HL-60 (cell line): ENCODE measurements around the gene LARP1B.

Source experiments
- CTCF ChIP-seq: IDR thresholded peaks from one replicate; pipeline ENCODE4 v1.5.1; 2011; ENCODE audit warnings: low read length, control low read depth, inconsistent platforms; ENCODE audit not compliant: insufficient read depth
- POLR2AphosphoS5 ChIP-seq: IDR thresholded peaks from 2 replicates; pipeline ENCODE4 v1.6.1; 2012; ENCODE audit warnings: low read depth

GRCh38 chr4:128031756-128032384, 29.2 kb upstream of the LARP1B start:
- TF ChIP-seq CTCF (no peak), POLR2AphosphoS5 (no peak)
